HG03103 (cell line): ENCODE measurements around the gene RAB27A.
"Not testable (repeated sequence)": the region's sequence is repeated elsewhere in the genome, so short reads cannot be mapped to it uniquely, and the experiment has no call there.

Experiments
- ATAC-seq: cut with Tn5 transposase; IDR thresholded peaks from one replicate; pipeline ENCODE4 v1.9.1; 2021; ENCODE audit warnings: low read depth; ENCODE audit not compliant: unreplicated experiment

RAB27A gene

GRCh38 chr15:55289746-55290527 lies at the start of gene RAB27A:
TSS of gene RAB27A (minus strand) at chr15:55289813. CDS start at chr15:55234934, 54,879 bp downstream.
- peak; percentile 59 for ATAC-seq

GRCh38 chr15:55337160-55337559 lies 47.5 kb upstream of the RAB27A start:
- no peak for ATAC-seq

GRCh38 chr15:55334997-55335396 lies 45.4 kb upstream of the RAB27A start:
- ATAC-seq, result no peak

GRCh38 chr15:55334371-55334770 lies 44.8 kb upstream of the RAB27A start:
- ATAC-seq, result no peak

- ATAC-seq, result no peak
These were observed 37.8 kb upstream of the RAB27A start for GRCh38 chr15:55327387-55327786.

- ATAC-seq, result no peak
These were observed 32.9 kb upstream of the RAB27A start for GRCh38 chr15:55322467-55322866.

- no peak for ATAC-seq
These were observed 31.4 kb upstream of the RAB27A start for GRCh38 chr15:55320963-55321362.

- ATAC-seq, result no peak
These were observed 30.6 kb upstream of the RAB27A start for GRCh38 chr15:55320238-55320550.

- ATAC-seq, result no peak
These were observed 30.1 kb upstream of the RAB27A start for GRCh38 chr15:55319537-55320237.

GRCh38 chr15:55318588-55319494 lies 29.2 kb upstream of the RAB27A start, which contains the start of the genes PIGB and PIGBOS1:
TSS of gene PIGB (plus strand) at chr15:55319222. CDS start at chr15:55319251, 29 bp downstream.
TSS of gene PIGBOS1 (minus strand) at chr15:55319123. CDS start at chr15:55317792, 1,331 bp downstream.
- ATAC-seq, result peak; percentile 89

GRCh38 chr15:55302801-55303200 lies 13.2 kb upstream of the RAB27A start:
- ATAC-seq, result not testable (repeated sequence)

- no peak for ATAC-seq
These were observed 7.7 kb upstream of the RAB27A start for GRCh38 chr15:55297315-55297714.

- peak; percentile 66 for ATAC-seq
These were observed 980 bp upstream of the RAB27A start for GRCh38 chr15:55290528-55291057.

GRCh38 chr15:55289011-55289745 lies 435 bp downstream of the RAB27A start:
- ATAC-seq, result peak; percentile 34

GRCh38 chr15:55288006-55288717 lies 1.5 kb downstream of the RAB27A start:
- ATAC-seq, result no peak

- ATAC-seq, result not testable (repeated sequence)
These were observed 3.0 kb downstream of the RAB27A start for GRCh38 chr15:55286442-55287189.

- no peak for ATAC-seq
These were observed 5.2 kb downstream of the RAB27A start for GRCh38 chr15:55284426-55284825.

GRCh38 chr15:55283379-55284147 lies 6.0 kb downstream of the RAB27A start:
- no peak for ATAC-seq
